GM19328 (cell line): ENCODE data around the gene NDUFS8.

Source experiments
- ATAC-seq: cut with Tn5 transposase; IDR thresholded peaks from one replicate; pipeline ENCODE4 v1.9.1; 2021; ENCODE audit warnings: mild to moderate bottlenecking, moderate library complexity; ENCODE audit not compliant: unreplicated experiment

The NDUFS8 gene

DNA sequence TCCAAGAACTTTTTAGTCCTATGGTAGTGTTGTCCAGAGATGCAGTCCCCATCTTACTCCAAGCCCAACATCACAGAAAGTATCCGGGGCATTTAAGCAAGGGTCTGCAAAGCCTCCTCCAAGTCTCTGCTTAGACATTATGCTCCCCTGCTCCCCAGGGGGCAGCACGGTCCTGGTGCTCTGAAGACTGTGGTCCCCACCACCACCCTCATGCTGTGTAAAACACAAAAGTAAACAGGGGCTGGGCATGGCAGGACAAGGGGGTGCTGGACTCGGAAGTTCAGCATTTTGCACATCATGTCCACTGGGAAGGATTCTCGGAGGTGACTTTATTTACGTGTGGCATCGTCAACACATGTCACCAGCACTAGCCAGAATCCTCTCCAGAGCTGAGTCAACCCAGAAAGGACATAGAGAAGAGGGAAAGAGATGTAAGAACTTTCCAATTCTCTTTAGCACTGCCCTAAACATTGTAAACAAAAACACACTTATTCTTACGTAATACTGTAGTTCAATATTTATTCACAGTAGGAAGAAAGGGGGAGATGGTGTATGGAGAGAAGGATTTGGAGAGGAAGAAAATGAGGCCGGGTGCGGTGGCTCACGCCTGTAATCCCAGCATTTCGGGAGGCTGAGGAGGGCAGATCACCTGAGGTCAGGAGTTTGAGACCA is 46.0 kb downstream of the NDUFS8 start:
- no peak for ATAC-seq

DNA sequence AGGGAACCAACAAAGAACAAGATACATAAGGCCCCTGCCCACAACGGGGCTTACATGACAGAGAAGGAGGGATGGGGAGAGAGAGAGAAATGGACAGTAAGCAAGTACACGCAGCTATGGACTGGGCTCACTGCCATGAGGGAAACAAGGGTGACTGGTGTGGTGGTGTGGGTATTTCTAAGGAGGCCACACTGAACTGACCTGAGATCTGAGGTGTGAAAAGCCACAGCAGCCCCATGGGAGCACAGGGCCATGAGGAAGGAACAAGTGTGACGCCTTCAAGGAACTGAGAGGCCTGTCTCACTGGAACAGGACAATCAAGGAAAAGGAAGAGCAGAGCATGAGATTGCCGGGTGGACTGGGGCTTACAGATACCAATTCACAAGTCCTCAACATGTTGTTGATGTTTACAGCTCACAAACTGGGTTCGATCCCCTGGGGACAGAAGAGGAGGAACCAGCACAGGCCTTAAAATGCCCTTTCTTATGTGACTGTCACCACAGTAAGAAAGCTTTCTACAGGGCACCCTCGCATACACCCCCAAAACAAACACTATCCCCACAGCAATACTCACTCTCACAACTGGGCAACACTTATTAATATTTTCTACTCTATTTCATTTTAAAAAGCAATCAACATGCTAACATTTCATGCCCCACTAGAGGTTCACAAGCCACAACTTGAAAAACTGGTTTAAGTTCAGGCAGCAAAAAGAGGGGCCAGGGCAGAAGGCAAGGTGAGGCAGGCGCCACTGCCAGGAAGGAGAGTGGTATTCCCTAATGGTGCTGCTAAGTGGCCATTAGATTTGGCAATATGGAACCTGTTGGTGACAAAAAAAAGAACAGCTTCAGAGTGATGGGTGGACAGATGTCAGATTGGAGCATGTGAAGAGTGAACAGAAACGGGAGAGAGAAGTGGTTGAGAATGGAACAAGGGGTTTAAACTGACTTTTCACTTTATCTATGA is 47.4 kb downstream of the NDUFS8 start:
- ATAC-seq: no peak

DNA sequence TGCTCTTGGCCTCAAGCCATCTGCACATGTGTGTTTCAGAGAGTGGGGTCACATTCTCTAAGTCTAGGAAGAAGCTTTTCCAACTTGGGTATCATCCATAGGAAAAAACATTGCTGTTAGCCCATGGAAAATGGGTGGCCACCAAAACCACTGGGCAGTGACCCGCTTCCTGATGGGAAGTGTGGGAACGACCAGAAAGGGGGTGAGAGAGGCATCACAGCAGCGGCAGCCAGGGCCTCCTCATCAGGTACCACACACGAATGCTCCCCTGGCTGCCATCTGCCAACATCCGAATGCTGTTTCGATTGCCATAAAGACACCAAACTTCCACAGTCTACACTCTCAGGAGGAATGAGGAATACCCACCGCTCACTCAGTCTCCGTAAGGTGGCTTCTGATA is 50.4 kb downstream of the NDUFS8 start:
- ATAC-seq: no peak

DNA sequence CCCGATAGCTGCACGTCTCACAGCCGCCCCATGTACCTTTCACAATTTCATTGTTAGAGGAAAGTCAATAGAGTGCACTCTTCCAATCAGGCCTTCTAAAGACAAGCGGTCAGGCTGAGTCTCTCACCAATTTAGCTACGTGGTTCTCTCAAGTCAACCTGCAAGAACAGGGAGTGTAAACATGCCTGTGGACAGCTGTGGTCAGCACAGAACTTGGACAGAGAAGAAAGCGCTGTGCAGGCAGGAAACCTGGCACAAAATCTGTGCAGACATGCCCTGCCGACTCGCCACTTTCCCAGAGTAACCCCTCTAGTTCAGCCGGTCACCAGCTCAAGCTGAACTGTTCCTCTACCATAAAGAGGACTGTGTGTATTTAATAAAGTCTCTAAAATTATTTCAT is 51.2 kb downstream of the NDUFS8 start:
- no peak for ATAC-seq

DNA sequence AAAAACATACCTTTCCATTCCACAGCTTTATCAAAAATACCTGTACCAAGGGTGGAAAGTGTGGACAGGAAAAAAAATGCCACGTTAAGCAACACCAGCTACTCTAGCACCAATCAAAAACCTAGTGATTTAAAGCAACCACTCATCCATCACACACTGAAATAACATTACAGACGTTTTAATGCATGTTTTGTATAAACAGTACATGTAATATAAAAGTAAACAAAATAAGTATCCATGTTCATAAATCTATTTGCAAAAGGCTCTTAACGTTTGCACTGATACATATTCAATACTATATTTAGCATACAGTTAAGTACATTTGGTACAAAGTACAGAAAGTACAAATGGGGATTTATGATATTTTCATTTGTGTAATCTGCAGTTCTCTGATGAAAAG is 52.0 kb downstream of the NDUFS8 start:
- no peak for ATAC-seq

DNA sequence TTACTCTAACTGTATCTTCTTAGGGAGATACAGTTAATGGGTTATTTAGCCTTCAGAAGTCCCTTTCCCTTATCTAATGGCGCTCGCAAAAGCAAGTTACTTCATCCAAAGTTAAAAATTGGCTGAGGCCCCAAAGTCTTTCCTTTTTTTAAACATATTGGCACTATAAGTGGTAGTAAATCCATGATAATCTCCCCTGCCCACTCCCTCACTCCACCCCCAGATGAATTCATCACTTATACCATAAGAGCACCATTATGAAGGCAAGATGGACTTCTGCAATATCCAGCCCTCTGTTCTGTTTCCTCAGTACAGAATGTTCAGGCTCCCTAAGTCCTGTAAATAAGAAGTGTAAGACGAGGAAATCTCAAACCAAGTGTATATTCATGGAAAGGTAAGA is 53.0 kb downstream of the NDUFS8 start:
- ATAC-seq: no peak
